H9 (cell line): ENCODE data around the gene NEU3. TPM values are rescaled to one million over a fixed set of nuclear protein-coding genes. Genes with fewer than 3 reads are reported as not detected.

ENCODE experiments used
- DNase-seq: peaks from one replicate; pipeline ENCODE4 v3.0.0-alpha.2; 2017
- H2AFZ ChIP-seq: one replicate; pipeline ENCODE4 v1.6.1; 2013; ENCODE audit warnings: mild to moderate bottlenecking, low read length, control low read depth, moderate library complexity
- H2AK5ac ChIP-seq: 2 replicates; pipeline ENCODE4 v1.6.1; 2013; ENCODE audit warnings: low read length, control low read depth, mixed read lengths; ENCODE audit not compliant: insufficient read length
- H2BK120ac ChIP-seq: one replicate; pipeline ENCODE4 v1.6.1; 2013; ENCODE audit warnings: low read depth, mild to moderate bottlenecking, low read length, control low read depth, inconsistent platforms; ENCODE audit not compliant: poor library complexity, severe bottlenecking
- H2BK12ac ChIP-seq: 2 replicates; pipeline ENCODE4 v1.6.1; 2013; ENCODE audit warnings: low read length, control low read depth, mixed read lengths, low read depth; ENCODE audit not compliant: insufficient read length
- H2BK15ac ChIP-seq: 2 replicates; pipeline ENCODE4 v1.6.1; 2013; ENCODE audit warnings: low read depth, low read length, control low read depth
- H2BK20ac ChIP-seq: one replicate; pipeline ENCODE4 v1.6.1; 2013; ENCODE audit warnings: low read depth, mild to moderate bottlenecking, low read length, control low read depth, inconsistent platforms; ENCODE audit not compliant: poor library complexity, severe bottlenecking
- H2BK5ac ChIP-seq: 2 replicates; pipeline ENCODE4 v1.6.1; 2013; ENCODE audit warnings: low read length, control low read depth, mixed read lengths; ENCODE audit not compliant: insufficient read length
- H3K14ac ChIP-seq: 2 replicates; pipeline ENCODE4 v1.6.1; 2013; ENCODE audit warnings: low read length, control low read depth; ENCODE audit not compliant: insufficient read depth
- H3K18ac ChIP-seq: 2 replicates; pipeline ENCODE4 v1.6.1; 2013; ENCODE audit warnings: low read depth, mild to moderate bottlenecking, mixed read lengths, low read length, control low read depth; ENCODE audit not compliant: insufficient read length
- H3K23ac ChIP-seq: 2 replicates; pipeline ENCODE4 v1.6.1; 2013; ENCODE audit warnings: low read length, control low read depth, mixed read lengths, low read depth; ENCODE audit not compliant: insufficient read length
- H3K23me2 ChIP-seq: 2 replicates; pipeline ENCODE4 v1.6.1; 2013; ENCODE audit warnings: low read depth, mild to moderate bottlenecking, mixed read lengths, low read length, control low read depth; ENCODE audit not compliant: insufficient read length, poor library complexity, severe bottlenecking
- H3K27ac ChIP-seq: 2 replicates; pipeline ENCODE4 v1.5.1; 2013; ENCODE audit warnings: low read length, control low read depth, mixed read lengths, low read depth; ENCODE audit not compliant: insufficient read length
- H3K27me3 ChIP-seq: 2 replicates; pipeline ENCODE4 v1.6.1; 2013; ENCODE audit warnings: low read length, control low read depth, inconsistent platforms; ENCODE audit not compliant: insufficient read depth
- H3K4ac ChIP-seq: 2 replicates; pipeline ENCODE4 v1.6.1; 2013; ENCODE audit warnings: low read depth, mild to moderate bottlenecking, control low read depth, inconsistent platforms, low read length, moderate library complexity
- H3K4me1 ChIP-seq: 2 replicates; pipeline ENCODE4 v1.6.1; 2013; ENCODE audit warnings: low read length, control low read depth, inconsistent platforms; ENCODE audit not compliant: insufficient read depth
- H3K4me2 ChIP-seq: 2 replicates; pipeline ENCODE4 v1.6.1; 2013; ENCODE audit warnings: low read length, control low read depth, mixed read lengths; ENCODE audit not compliant: insufficient read length, insufficient read depth
- H3K56ac ChIP-seq: 2 replicates; pipeline ENCODE4 v1.6.1; 2013; ENCODE audit warnings: low read depth, mild to moderate bottlenecking, mixed read lengths, low read length, control low read depth; ENCODE audit not compliant: insufficient read length
- H3K79me1 ChIP-seq: 2 replicates; pipeline ENCODE4 v1.6.1; 2013; ENCODE audit warnings: low read depth, mild to moderate bottlenecking, moderate library complexity, low read length, control low read depth, inconsistent platforms; ENCODE audit not compliant: insufficient read depth, poor library complexity, severe bottlenecking
- H3K79me2 ChIP-seq: 2 replicates; pipeline ENCODE4 v1.6.1; 2013; ENCODE audit warnings: low read length, control low read depth, inconsistent platforms; ENCODE audit not compliant: insufficient read depth
- H3K9ac ChIP-seq: 2 replicates; pipeline ENCODE4 v1.6.1; 2013; ENCODE audit warnings: low read length, control low read depth, mixed read lengths; ENCODE audit not compliant: insufficient read length; ENCODE audit errors: extremely low read depth
- H3K9me3 ChIP-seq: one replicate; pipeline ENCODE4 v1.6.1; 2013; ENCODE audit warnings: low read depth, low read length, inconsistent platforms; ENCODE audit not compliant: control insufficient read depth
- H3T11ph ChIP-seq: one replicate; pipeline ENCODE4 v1.6.1; 2013; ENCODE audit warnings: mild to moderate bottlenecking, low read length, control low read depth, inconsistent platforms
- H4K20me1 ChIP-seq: one replicate; pipeline ENCODE4 v1.6.1; 2013; ENCODE audit not compliant: control insufficient read depth, insufficient read length, insufficient read depth
- H4K5ac ChIP-seq: 2 replicates; pipeline ENCODE4 v1.6.1; 2013; ENCODE audit warnings: low read depth, mild to moderate bottlenecking, mixed read lengths, low read length, control low read depth; ENCODE audit not compliant: insufficient read length
- H4K8ac ChIP-seq: replicated peaks from 2 replicates; pipeline ENCODE4 v1.6.1; 2013; ENCODE audit warnings: low read length, control low read depth, mixed read lengths, low read depth; ENCODE audit not compliant: insufficient read length
- H4K91ac ChIP-seq: 2 replicates; pipeline ENCODE4 v1.6.1; 2013; ENCODE audit warnings: low read depth, mild to moderate bottlenecking, moderate library complexity, mixed read lengths, low read length, control low read depth; ENCODE audit not compliant: insufficient read length
- H3K27ac Mint-ChIP-seq, 3 experiments: 2 replicates in 2 of 3; 3 replicates in 1 of 3; pipeline ENCODE4 v1.8.0; 2020 to 2021; ENCODE audit warnings: mixed read lengths in 3 of 3, mild to moderate bottlenecking in 1 of 3, moderate library complexity in 1 of 3
- H3K27me3 Mint-ChIP-seq: 2 replicates; pipeline ENCODE4 v1.8.0; 2021; ENCODE audit warnings: low read depth, mild to moderate bottlenecking, moderate library complexity, mixed read lengths
- H3K36me3 Mint-ChIP-seq, 3 experiments: 2 replicates in 2 of 3; 3 replicates in 1 of 3; pipeline ENCODE4 v1.8.0; 2020 to 2021; ENCODE audit warnings: low read depth in 3 of 3, mixed read lengths in 3 of 3; ENCODE audit not compliant: insufficient read depth in 1 of 3
- H3K4me1 Mint-ChIP-seq, 2 experiments: 2 replicates each; pipeline ENCODE4 v1.8.0; 2020; ENCODE audit warnings: mixed read lengths in 2 of 2
- H3K4me3 Mint-ChIP-seq, 2 experiments: 2 replicates in 1 of 2; 3 replicates in 1 of 2; pipeline ENCODE4 v1.8.0; 2020 to 2021; ENCODE audit warnings: mild to moderate bottlenecking in 2 of 2, mixed read lengths in 2 of 2, moderate library complexity in 1 of 2
- H3K9me3 Mint-ChIP-seq, 2 experiments: 2 replicates in 1 of 2; 3 replicates in 1 of 2; pipeline ENCODE4 v1.8.0; 2020; ENCODE audit warnings: mild to moderate bottlenecking in 2 of 2, mixed read lengths in 2 of 2, moderate library complexity in 1 of 2
- WGBS: extraction: QIAGEN DNeasy Blood & Tissue Kit; methylation state at CpG from one replicate; pipeline ENCODE4 v1.1.7; 2013; ENCODE audit warnings: missing lambda C conversion rate, low lambda C conversion rate, mixed read lengths; ENCODE audit not compliant: insufficient read length; ENCODE audit errors: extremely low coverage; 5-methylcytosine and 5-hydroxymethylcytosine counted together
- total RNA-seq: library from RNA; stranded (reverse); gene quantifications from 2 replicates; pipeline ENCODE4 v1.2.1, GENCODE V29; 2021
- TF ChIP-seq, protein P1 (sequence below): fragments of 200-600 bp; sonication (generic); conservative IDR thresholded peaks from 3 replicates; pipeline ENCODE4 v1.8.0; 2021; ENCODE audit warnings: antibody characterized with exemption, mild to moderate bottlenecking

Gene NEU3
- total RNA-seq, 1 experiment from 2014 or later, result 15.9 TPM

- no peak overlapping the region for H4K91ac ChIP-seq
- no peak overlapping the region for H3K56ac ChIP-seq
- no peak overlapping the region for H2BK20ac ChIP-seq
- H2BK120ac ChIP-seq, result no peak overlapping the region
- H2AK5ac ChIP-seq, result no peak overlapping the region
- no peaks in the 10 kb centered on the region for H3K4me1 ChIP-seq
- no peak overlapping the region for H3K4me2 ChIP-seq
- H3K36me3 Mint-ChIP-seq, result peaks cover 14 to 26% (median 24%) of the 10 kb centered on the region in 3 experiments
- peaks cover 24 to 31% of the 10 kb centered on the region in 2 experiments for H3K9me3 Mint-ChIP-seq
- H3K23me2 ChIP-seq, result no peaks in the 10 kb centered on the region
- no peak overlapping the region for H4K8ac ChIP-seq
- H3K27ac Mint-ChIP-seq, result no peak overlapping the region
- no peak overlapping the region for H3K4me3 Mint-ChIP-seq
- H2BK15ac ChIP-seq, result no peak overlapping the region
- no peak overlapping the region for H4K5ac ChIP-seq
- no peak overlapping the region for H3K4ac ChIP-seq
- WGBS, result no CpG with 5 or more reads among the region's 3 CpGs
- H3K14ac ChIP-seq, result no peak overlapping the region
- DNase-seq, result no peak
- H2AFZ ChIP-seq, result no peak overlapping the region
- H3K27me3 ChIP-seq, result no peaks in the 10 kb centered on the region
- TF ChIP-seq, protein P1, sequence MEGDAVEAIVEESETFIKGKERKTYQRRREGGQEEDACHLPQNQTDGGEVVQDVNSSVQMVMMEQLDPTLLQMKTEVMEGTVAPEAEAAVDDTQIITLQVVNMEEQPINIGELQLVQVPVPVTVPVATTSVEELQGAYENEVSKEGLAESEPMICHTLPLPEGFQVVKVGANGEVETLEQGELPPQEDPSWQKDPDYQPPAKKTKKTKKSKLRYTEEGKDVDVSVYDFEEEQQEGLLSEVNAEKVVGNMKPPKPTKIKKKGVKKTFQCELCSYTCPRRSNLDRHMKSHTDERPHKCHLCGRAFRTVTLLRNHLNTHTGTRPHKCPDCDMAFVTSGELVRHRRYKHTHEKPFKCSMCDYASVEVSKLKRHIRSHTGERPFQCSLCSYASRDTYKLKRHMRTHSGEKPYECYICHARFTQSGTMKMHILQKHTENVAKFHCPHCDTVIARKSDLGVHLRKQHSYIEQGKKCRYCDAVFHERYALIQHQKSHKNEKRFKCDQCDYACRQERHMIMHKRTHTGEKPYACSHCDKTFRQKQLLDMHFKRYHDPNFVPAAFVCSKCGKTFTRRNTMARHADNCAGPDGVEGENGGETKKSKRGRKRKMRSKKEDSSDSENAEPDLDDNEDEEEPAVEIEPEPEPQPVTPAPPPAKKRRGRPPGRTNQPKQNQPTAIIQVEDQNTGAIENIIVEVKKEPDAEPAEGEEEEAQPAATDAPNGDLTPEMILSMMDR, result no peak
- H3T11ph ChIP-seq, result no peak overlapping the region
- no peak overlapping the region for H3K23ac ChIP-seq
- no peaks in the 10 kb centered on the region for H3K79me2 ChIP-seq
- no peak overlapping the region for H3K9ac ChIP-seq
- H3K27me3 Mint-ChIP-seq, result no peaks in the 10 kb centered on the region; the same call in 1 of the 2 replicates
- no peaks in the 10 kb centered on the region for H3K79me1 ChIP-seq
- peaks cover 0 to 3% of the 10 kb centered on the region in 2 experiments; a peak in 1 of 4 replicates for H3K4me1 Mint-ChIP-seq
- no peaks in the 10 kb centered on the region for H4K20me1 ChIP-seq
- no peak overlapping the region for H2BK12ac ChIP-seq
- no peak overlapping the region for H3K18ac ChIP-seq
- H3K27ac ChIP-seq, result no peak overlapping the region
- H3K9me3 ChIP-seq, result peaks cover 4% of the 10 kb centered on the region
- H2BK5ac ChIP-seq, result no peak overlapping the region
These were observed 33.6 kb downstream of the NEU3 start for GRCh38 chr11:75022296-75022695.
